Right lobe of liver (tissue), 6 donors: ENCODE measurements around the gene EFCAB7. TPM values are rescaled to one million over a fixed set of nuclear protein-coding genes. Genes with fewer than 3 reads are reported as not detected.
A peak's percentile ranks its signal among the peaks of the same experiment; 100 is the strongest.

Experiments used
- ATAC-seq, 4 donors: fragments of 200-7000 bp; cut with Tn5 transposase; one replicate each; pipeline ENCODE4 v1.9.1; 2020; ENCODE audit warnings: mild to moderate bottlenecking in 4 of 4, moderate library complexity in 4 of 4
- DNase-seq, 3 donors: peaks; one replicate each; pipeline ENCODE4 v3.0.0-alpha.2; 2020
- H3K27ac ChIP-seq, 3 donors: fragments of 200-600 bp; one replicate each; pipeline ENCODE4 v1.8.0; 2022
- H3K27me3 ChIP-seq, 2 donors: fragments of 200-600 bp; one replicate each; pipeline ENCODE4 v1.8.0; 2022
- H3K36me3 ChIP-seq, 4 donors: fragments of 200-600 bp; sonication (generic) in 1 of 4; one replicate each; pipeline versions ENCODE4 v1.5.1 to v1.8.0; 2017 to 2022; ENCODE audit warnings: control low read depth in 1 of 4
- H3K4me1 ChIP-seq, 4 donors: fragments of 200-600 bp; sonication (generic) in 1 of 4; one replicate each; pipeline versions ENCODE4 v1.5.1 to v1.8.0; 2017 to 2022; ENCODE audit warnings: control low read depth in 1 of 4
- H3K4me3 ChIP-seq, 3 donors: fragments of 200-600 bp; one replicate each; pipeline ENCODE4 v1.8.0; 2022
- H3K9me3 ChIP-seq, 4 donors: fragments of 200-600 bp; sonication (generic) in 1 of 4; one replicate each; pipeline versions ENCODE4 v1.5.1 to v1.8.0; 2017 to 2022; ENCODE audit warnings: control low read depth in 1 of 4
- POLR2A ChIP-seq: fragments of 450-650 bp; IDR thresholded peaks from one replicate; pipeline ENCODE4 v1.6.1; 2017; ENCODE audit warnings: antibody characterized with exemption, mild to moderate bottlenecking
- WGBS: methylation state at CpG from one replicate; pipeline ENCODE4 v1.1.6; 2018; ENCODE audit warnings: low coverage, low lambda C conversion rate; ENCODE audit not compliant: insufficient coverage; ENCODE audit errors: missing lambda C conversion rate; 5-methylcytosine and 5-hydroxymethylcytosine counted together
- intact Hi-C, 2 donors: fragments of 100-400 bp; cut with DNase I; formaldehyde crosslinking; loops; one replicate each; pipeline versions ENCODE4 v1.11.2 to v1.14.1; 2022
- total RNA-seq, 6 experiments: library from RNA; depleted of rRNA in 2 of 6; stranded (reverse); fragments of >200 nt in 2 of 6; fragmentation: NEBNext Ultra II Directional in 3 of 6; extraction: Animal tissue kit (Norgen Biotek cat#: 25700) in 3 of 6; gene quantifications; one replicate each; pipeline versions ENCODE4 v1.1.0 to v1.2.4, GENCODE V29; 2016 to 2023
- TF ChIP-seq, protein P1 (sequence below), 4 donors: fragments of 200-600 bp in 3 of 4; fragments of 450-650 bp in 1 of 4; IDR thresholded peaks; one replicate each; pipeline versions ENCODE4 v1.5.1 to v1.8.0; 2016 to 2022; ENCODE audit warnings: antibody characterized with exemption in 4 of 4, mild to moderate bottlenecking in 2 of 4
- donor health status: DM: no; HTN: yes; CAD: no.
- donor health status: DM: no; HTN: no; CAD: no.
- donor health status: DM: no; HTN: no; CAD: no.
- donor health status: DM: no; HTN: yes; CAD: no.
- donor health status: DM: no; HTN: yes; CAD: no.

Gene EFCAB7
- total RNA-seq, 6 experiments from 2014 or later: 0.84 to 3.2 (median 2.3) TPM

DNA sequence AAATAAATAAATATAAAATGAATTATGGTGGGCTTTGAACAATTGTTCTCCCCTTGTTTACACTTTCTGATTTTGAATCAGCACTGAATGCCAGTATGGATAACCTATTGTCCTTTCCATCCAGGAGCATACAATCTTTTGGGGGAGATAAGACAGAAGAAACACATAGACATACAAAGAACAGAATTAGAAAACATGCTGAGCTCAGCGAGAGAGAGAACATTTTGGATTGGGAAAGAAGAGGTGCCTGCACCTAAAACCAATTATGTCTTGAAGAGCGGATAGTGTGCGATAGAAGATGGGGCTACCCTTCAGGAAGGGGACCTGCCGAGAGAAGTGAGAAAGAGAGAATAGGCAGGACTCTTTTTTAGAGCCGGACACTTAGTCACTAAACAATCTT lies 76.5 kb downstream of the EFCAB7 start:
- H3K4me3 ChIP-seq: peak overlapping the region in 1 of 3 donors; percentile 3
- intact Hi-C loops: no loop called here
- ATAC-seq: peak in 1 of 4 donors; percentile 3
- WGBS: 59% methylated on average over 5 of the region's 5 CpGs
- no peaks in the 10 kb centered on the region for H3K9me3 ChIP-seq
- H3K27ac ChIP-seq: peak overlapping the region; percentile 69 to 89 (median 82)
- peaks cover 0 to 77% (median 24%) of the 10 kb centered on the region in 4 donors for H3K4me1 ChIP-seq
- H3K36me3 ChIP-seq: peaks cover 0 to 2% (median 0%) of the 10 kb centered on the region in 4 donors
- no peaks in the 10 kb centered on the region for H3K27me3 ChIP-seq
- no peak for TF ChIP-seq POLR2A
- TF ChIP-seq, protein P1, sequence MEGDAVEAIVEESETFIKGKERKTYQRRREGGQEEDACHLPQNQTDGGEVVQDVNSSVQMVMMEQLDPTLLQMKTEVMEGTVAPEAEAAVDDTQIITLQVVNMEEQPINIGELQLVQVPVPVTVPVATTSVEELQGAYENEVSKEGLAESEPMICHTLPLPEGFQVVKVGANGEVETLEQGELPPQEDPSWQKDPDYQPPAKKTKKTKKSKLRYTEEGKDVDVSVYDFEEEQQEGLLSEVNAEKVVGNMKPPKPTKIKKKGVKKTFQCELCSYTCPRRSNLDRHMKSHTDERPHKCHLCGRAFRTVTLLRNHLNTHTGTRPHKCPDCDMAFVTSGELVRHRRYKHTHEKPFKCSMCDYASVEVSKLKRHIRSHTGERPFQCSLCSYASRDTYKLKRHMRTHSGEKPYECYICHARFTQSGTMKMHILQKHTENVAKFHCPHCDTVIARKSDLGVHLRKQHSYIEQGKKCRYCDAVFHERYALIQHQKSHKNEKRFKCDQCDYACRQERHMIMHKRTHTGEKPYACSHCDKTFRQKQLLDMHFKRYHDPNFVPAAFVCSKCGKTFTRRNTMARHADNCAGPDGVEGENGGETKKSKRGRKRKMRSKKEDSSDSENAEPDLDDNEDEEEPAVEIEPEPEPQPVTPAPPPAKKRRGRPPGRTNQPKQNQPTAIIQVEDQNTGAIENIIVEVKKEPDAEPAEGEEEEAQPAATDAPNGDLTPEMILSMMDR (IDR thresholded peaks at IDR 0.05): no peak
- DNase-seq: no peak

DNA sequence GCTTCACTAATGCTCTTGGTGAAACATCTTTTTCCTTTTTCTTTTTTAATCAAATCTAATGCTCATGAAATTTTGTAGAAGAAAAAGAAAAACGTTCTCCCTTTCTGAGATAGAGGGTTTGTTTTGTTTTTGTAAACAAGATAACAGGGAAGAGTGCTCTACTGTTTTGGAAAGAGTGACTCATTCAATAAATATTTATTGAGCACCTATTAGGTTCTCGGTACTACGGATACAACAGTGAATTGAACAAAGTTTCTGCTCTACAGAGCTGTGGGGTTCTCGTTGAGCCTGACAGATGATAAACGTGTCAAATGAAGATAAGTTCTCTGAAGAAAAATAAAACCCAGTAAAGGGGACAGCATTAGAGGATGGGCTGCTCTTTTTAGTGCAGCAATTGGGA lies 76.9 kb downstream of the EFCAB7 start:
- no peaks in the 10 kb centered on the region for H3K9me3 ChIP-seq
- intact Hi-C loops: no loop called here
- H3K4me3 ChIP-seq: peak overlapping the region in 1 of 3 donors; percentile 3
- DNase-seq: no peak
- WGBS: 24% methylated on average over 5 of the region's 5 CpGs
- TF ChIP-seq, protein P1 (IDR thresholded peaks at IDR 0.05): no peak
- peak; percentile 17 for TF ChIP-seq POLR2A
- peak overlapping the region; percentile 69 to 89 (median 82) for H3K27ac ChIP-seq
- H3K36me3 ChIP-seq: no peaks in the 10 kb centered on the region
- peaks cover 0 to 77% (median 26%) of the 10 kb centered on the region in 4 donors for H3K4me1 ChIP-seq
- peak; percentile 59 to 80 (median 72) for ATAC-seq
- H3K27me3 ChIP-seq: no peaks in the 10 kb centered on the region

DNA sequence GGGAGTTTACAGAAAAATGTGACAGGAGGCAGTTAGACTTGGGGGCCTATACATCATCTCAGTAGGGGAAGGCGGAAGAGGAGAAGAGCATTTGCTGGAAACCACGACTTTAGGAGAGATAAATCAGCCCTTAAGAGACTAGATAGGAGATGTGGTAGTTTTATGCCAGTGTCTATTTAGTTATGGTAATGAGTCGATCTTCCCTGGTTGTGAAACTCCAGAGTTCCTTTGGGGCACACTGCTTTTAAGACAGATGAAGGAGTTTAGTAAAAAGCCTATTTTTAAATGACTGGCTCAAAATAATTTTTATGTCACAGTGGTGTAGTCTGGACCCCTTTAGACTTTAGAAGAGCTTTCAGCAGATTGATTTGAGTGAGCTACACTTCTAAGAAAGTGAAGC lies 77.7 kb downstream of the EFCAB7 start:
- H3K4me3 ChIP-seq: no peak overlapping the region
- peak in 2 of 4 donors; percentile 25 to 36 for ATAC-seq
- intact Hi-C loops: no loop called here
- no peaks in the 10 kb centered on the region for H3K9me3 ChIP-seq
- H3K4me1 ChIP-seq: peaks cover 0 to 78% (median 30%) of the 10 kb centered on the region in 4 donors
- no peaks in the 10 kb centered on the region for H3K36me3 ChIP-seq
- DNase-seq: no peak
- TF ChIP-seq, protein P1 (IDR thresholded peaks at IDR 0.05): no peak
- TF ChIP-seq POLR2A: no peak
- H3K27me3 ChIP-seq: no peaks in the 10 kb centered on the region
- H3K27ac ChIP-seq: peak overlapping the region in 2 of 3 donors; percentile 82 to 89
- 44% methylated on average over 3 of the region's 3 CpGs for WGBS

DNA sequence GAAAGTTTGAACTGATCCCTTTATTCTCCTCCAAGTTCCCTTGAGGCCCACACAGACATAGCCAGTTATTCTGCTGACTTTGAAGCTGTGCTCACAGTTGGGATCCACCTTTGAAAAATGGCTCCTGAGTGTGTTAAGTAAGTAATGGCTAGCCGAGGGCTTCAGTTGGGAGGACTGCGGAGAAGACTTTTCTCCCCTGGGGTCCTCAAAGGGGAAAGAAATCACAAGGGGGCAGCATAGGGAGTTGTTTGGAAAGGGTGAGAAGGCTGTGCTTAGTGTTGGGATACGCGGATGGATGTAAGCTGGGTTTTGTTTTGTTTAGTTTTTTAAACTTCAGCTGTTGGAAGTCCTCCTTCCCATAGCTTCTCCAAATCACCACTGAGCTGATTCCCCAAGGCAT lies 78.1 kb downstream of the EFCAB7 start:
- intact Hi-C loops: no loop called here
- ATAC-seq: no peak
- Histone ChIP-seq H3K9me3 (no peaks in the 10 kb centered on the region), H3K4me3 (no peak overlapping the region), H3K27me3 (no peaks in the 10 kb centered on the region), H3K4me1 (peaks cover 0 to 78% (median 30%) of the 10 kb centered on the region in 4 donors), H3K27ac (peak overlapping the region in 2 of 3 donors; percentile 82 to 89), H3K36me3 (no peaks in the 10 kb centered on the region)
- WGBS: 88% methylated on average over 4 of the region's 4 CpGs
- TF ChIP-seq POLR2A: no peak
- TF ChIP-seq, protein P1 (IDR thresholded peaks at IDR 0.05): no peak
- DNase-seq: no peak
